Testis (tissue), 3 donors: ENCODE results near the gene ABHD12B. TPM values are rescaled to one million over a fixed set of nuclear protein-coding genes. Genes with fewer than 3 reads are reported as not detected.

Source experiments
- DNase-seq: peaks from one replicate; pipeline ENCODE4 v3.0.0-alpha.2; 2019
- H3K27ac ChIP-seq, 2 donors: fragments of 200-600 bp; sonication (generic); one replicate each; pipeline ENCODE4 v1.5.1; 2019
- H3K27me3 ChIP-seq: fragments of 200-600 bp; sonication (generic); one replicate; pipeline ENCODE4 v1.5.1; 2019
- H3K36me3 ChIP-seq: fragments of 200-600 bp; sonication (generic); one replicate; pipeline ENCODE4 v1.5.1; 2017; ENCODE audit warnings: low read depth; ENCODE audit errors: missing control alignments
- H3K4me1 ChIP-seq: fragments of 200-600 bp; sonication (generic); one replicate; pipeline ENCODE4 v1.5.1; 2019
- H3K4me3 ChIP-seq, 2 donors: fragments of 200-600 bp; sonication (generic); one replicate each; pipeline ENCODE4 v1.5.1; 2017 to 2019
- H3K9me3 ChIP-seq: fragments of 200-600 bp; sonication (generic); one replicate; pipeline ENCODE4 v1.5.1; 2017
- CTCF ChIP-seq, 3 experiments: fragments of 450-650 bp in 2 of 3; fragments of 200-600 bp in 1 of 3; sonication (generic) in 1 of 3; IDR thresholded peaks; one replicate each; pipeline ENCODE4 v1.5.1; 2016 to 2019; ENCODE audit warnings: antibody characterized with exemption in 3 of 3, mild to moderate bottlenecking in 2 of 3, moderate library complexity in 1 of 3
- POLR2A ChIP-seq: fragments of 450-650 bp; IDR thresholded peaks from one replicate; pipeline ENCODE4 v1.6.1; 2017; ENCODE audit warnings: antibody characterized with exemption, mild to moderate bottlenecking, moderate library complexity
- WGBS, 2 donors: methylation state at CpG; one replicate each; pipeline ENCODE4 v1.1.5; 2018; 5-methylcytosine and 5-hydroxymethylcytosine counted together
- intact Hi-C: fragments of 100-400 bp; cut with DNase I; formaldehyde crosslinking; loops from one replicate; pipeline ENCODE4 v1.15.1; 2023; ENCODE audit warnings: low total_unique reads
- polyA plus RNA-seq: library from polyadenylated mRNA; stranded (reverse); fragments of 350-450 nt; fragmentation: Illumina TruSeq; extraction: RNeasy Lipid Tissue Mini Kit (QIAGEN cat#74804); gene quantifications from one replicate; pipeline ENCODE4 v1.2.3, GENCODE V29; 2014; ENCODE audit warnings: low read depth, low replicate concordance; ENCODE audit not compliant: insufficient read depth
- total RNA-seq, 2 donors: library from RNA; depleted of rRNA; stranded (reverse); fragments of >200 nt; gene quantifications; one replicate each; pipeline ENCODE4 v1.2.3, GENCODE V29; 2016

ABHD12B gene
- total and polyA plus RNA-seq, 3 donors from 2014 or later, result 0.37 to 3.0 TPM; not detected in 1

- no peaks in the 10 kb centered on the region for H3K4me1 ChIP-seq
- 71 to 79% methylated on average over 9 of the region's 9 CpGs for WGBS, 2 donors
- no peak overlapping the region for H3K4me3 ChIP-seq
- intact Hi-C loops, result no loop called here
- H3K27me3 ChIP-seq, result no peaks in the 10 kb centered on the region
- no peak for DNase-seq
- H3K36me3 ChIP-seq, result no peaks in the 10 kb centered on the region
- H3K9me3 ChIP-seq, result no peaks in the 10 kb centered on the region
- H3K27ac ChIP-seq, result peak overlapping the region in 1 of 2 donors; percentile 16
- TF ChIP-seq CTCF (IDR thresholded peaks at IDR 0.05), result no peak
- no peak for TF ChIP-seq POLR2A
Measured at GRCh38 chr14:50920482-50921230, 48.8 kb downstream of the ABHD12B start.

GRCh38 chr14:50922803-50923202 lies 51.0 kb downstream of the ABHD12B start:
- Histone ChIP-seq H3K4me1 (no peaks in the 10 kb centered on the region), H3K27ac (no peak overlapping the region), H3K27me3 (no peaks in the 10 kb centered on the region), H3K9me3 (no peaks in the 10 kb centered on the region), H3K4me3 (no peak overlapping the region), H3K36me3 (no peaks in the 10 kb centered on the region)
- 88 to 97% methylated on average over 2 of the region's 2 CpGs for WGBS, 2 donors
- intact Hi-C loops, result no loop called here
- no peak for DNase-seq
- no peak for TF ChIP-seq POLR2A
- TF ChIP-seq CTCF (IDR thresholded peaks at IDR 0.05), result no peak

- no peak overlapping the region for H3K27ac ChIP-seq
- no peaks in the 10 kb centered on the region for H3K36me3 ChIP-seq
- H3K4me3 ChIP-seq, result no peak overlapping the region
- H3K4me1 ChIP-seq, result no peaks in the 10 kb centered on the region
- no peak for DNase-seq
- TF ChIP-seq CTCF (IDR thresholded peaks at IDR 0.05) (no peak), POLR2A (no peak)
- intact Hi-C loops, result no loop called here
- no peaks in the 10 kb centered on the region for H3K9me3 ChIP-seq
- 53 to 56% methylated on average over 6 of the region's 6 CpGs for WGBS, 2 donors
- H3K27me3 ChIP-seq, result no peaks in the 10 kb centered on the region
Measured at GRCh38 chr14:50924236-50924635, 52.4 kb downstream of the ABHD12B start.

- 88 to 93% methylated on average over 4 of the region's 4 CpGs for WGBS, 2 donors
- intact Hi-C loops, result no loop called here
- no peak for TF ChIP-seq POLR2A
- no peak for TF ChIP-seq CTCF (IDR thresholded peaks at IDR 0.05)
- H3K27me3 ChIP-seq, result no peaks in the 10 kb centered on the region
- H3K9me3 ChIP-seq, result no peaks in the 10 kb centered on the region
- H3K4me1 ChIP-seq, result no peaks in the 10 kb centered on the region
- no peak overlapping the region for H3K27ac ChIP-seq
- no peak overlapping the region for H3K4me3 ChIP-seq
- no peaks in the 10 kb centered on the region for H3K36me3 ChIP-seq
- no peak for DNase-seq
Measured at GRCh38 chr14:50924843-50925242, 53.0 kb downstream of the ABHD12B start.

DNA sequence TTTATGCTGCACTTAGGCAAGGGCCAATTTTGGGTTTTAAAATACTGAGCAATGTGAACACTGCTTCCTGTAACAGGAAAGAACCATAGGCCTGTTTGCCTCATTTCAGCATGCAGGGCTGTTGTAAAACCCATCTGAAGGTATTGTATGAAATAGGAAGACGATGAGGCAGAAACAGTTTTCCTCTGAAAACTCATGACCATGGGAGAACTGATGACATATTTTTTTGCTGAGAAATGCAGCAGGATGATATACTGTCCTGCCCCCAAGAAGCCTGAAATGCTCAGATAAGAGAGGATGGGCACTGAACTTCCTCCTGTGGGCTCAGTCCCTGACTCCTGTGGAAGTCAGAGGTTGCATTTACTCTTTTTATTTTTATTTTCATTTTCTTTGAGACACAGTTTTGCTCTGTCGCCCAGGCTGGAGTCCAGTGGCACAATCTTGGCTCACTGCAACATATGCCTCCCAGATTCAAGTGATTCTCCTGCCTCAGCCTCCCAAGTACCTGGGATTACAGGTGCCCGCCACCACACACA lies 55.1 kb downstream of the ABHD12B start:
- intact Hi-C loops, result no loop called here
- WGBS, 2 donors, result 86 to 89% methylated on average over 3 of the region's 3 CpGs
- no peak overlapping the region for H3K27ac ChIP-seq
- no peaks in the 10 kb centered on the region for H3K27me3 ChIP-seq
- no peak for DNase-seq
- H3K4me1 ChIP-seq, result no peaks in the 10 kb centered on the region
- H3K36me3 ChIP-seq, result no peaks in the 10 kb centered on the region
- H3K9me3 ChIP-seq, result no peaks in the 10 kb centered on the region
- H3K4me3 ChIP-seq, result no peak overlapping the region
- TF ChIP-seq POLR2A, result no peak
- no peak for TF ChIP-seq CTCF (IDR thresholded peaks at IDR 0.05)
